HG02884 (cell line): Measurements from ENCODE around the gene CCDC8.
"Not testable (repeated sequence)": the region's sequence is repeated elsewhere in the genome, so short reads cannot be mapped to it uniquely, and the experiment has no call there.

Experiments
- ATAC-seq: cut with Tn5 transposase; IDR thresholded peaks from one replicate; pipeline ENCODE4 v1.9.1; 2021; ENCODE audit warnings: mild to moderate bottlenecking, moderate library complexity; ENCODE audit not compliant: unreplicated experiment

The CCDC8 gene

DNA sequence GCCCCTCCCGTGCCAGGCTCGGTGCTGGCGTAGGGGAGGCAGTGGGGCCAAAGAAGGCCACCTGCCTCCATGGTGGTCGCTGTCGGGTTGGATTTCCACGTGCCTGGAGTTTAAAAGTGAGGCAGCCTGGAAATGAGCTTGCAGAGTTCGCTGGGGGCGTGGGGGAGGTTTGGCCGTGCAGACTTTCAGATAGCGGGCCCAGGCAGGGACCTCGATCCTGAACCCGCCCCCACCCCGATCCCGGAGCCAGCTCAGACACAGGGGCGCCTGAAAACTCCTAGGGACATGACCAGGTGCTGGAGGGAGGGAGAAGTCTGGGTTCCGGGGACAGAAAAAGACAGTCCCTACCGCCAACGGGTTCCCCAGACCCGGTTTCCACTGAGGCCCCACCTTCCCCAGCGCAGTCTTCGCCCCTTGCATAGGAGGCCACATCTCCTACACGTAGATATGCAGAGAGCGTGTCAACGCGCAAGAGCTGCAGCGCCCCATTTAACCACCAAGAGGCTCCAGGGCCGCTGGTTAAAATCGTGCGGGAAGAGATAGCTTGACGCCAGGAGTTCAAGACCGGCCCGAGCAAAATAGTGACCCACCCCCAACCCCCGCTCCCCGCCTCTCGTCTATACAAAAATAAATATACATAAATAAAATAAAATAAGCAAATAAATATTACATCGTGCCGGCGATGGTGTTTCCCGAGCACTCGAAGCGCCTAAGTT, 8.5 kb downstream of the CCDC8 start:
- no peak for ATAC-seq

DNA sequence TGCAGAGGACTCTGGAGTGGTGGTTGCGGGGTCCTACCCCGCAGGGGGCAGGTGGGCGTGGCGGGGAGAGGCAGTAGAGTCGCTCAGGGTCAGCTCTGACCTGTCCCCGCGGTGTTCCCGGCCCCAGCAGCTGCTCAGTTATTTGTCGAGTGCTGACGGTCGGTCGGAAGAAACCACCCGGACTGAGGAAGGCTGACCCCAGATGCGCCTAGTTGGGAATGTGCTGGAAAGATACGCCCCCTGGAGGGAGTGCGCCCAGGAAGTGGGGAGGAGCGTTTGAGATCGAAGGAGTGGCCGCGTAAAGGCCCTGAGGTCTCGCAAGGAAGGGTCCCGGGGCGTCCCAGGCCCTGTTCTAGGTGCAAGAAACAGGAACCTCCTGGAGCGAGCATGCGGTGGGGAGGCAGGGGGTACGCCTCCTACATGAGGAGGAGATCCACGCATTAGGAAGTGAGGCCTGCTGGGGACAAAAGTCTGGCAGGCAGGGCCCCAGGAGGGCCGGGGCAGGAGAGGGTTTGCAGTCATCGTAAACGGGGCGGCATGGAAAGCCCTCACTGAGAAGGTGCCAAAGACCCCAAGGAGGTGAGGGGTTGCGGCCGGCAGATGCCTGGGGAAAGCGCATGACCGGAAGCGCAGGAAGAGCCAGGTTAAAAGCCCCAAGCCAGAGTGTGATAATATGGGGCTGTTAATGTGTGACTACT, 9.2 kb downstream of the CCDC8 start:
- no peak for ATAC-seq

DNA sequence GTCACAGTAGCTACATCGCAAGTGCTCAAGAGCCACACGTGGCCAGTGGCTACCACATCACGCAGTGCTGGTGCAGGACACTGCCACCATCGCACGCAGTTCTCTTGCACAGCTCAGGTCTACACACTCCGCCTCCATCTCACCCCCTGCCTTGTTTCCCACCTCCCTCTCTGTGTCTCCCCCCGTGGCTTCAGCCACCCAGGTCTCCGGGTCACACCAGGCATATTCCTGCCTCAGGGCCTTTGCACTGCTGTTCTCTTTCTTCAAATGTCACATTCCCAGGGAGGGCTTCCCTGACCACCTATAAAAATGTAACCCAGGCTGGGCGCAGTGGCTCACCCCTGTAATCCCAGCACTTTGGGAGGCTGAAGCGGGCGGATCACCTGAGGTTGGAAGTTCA, 10.6 kb downstream of the CCDC8 start:
- ATAC-seq: no peak

DNA sequence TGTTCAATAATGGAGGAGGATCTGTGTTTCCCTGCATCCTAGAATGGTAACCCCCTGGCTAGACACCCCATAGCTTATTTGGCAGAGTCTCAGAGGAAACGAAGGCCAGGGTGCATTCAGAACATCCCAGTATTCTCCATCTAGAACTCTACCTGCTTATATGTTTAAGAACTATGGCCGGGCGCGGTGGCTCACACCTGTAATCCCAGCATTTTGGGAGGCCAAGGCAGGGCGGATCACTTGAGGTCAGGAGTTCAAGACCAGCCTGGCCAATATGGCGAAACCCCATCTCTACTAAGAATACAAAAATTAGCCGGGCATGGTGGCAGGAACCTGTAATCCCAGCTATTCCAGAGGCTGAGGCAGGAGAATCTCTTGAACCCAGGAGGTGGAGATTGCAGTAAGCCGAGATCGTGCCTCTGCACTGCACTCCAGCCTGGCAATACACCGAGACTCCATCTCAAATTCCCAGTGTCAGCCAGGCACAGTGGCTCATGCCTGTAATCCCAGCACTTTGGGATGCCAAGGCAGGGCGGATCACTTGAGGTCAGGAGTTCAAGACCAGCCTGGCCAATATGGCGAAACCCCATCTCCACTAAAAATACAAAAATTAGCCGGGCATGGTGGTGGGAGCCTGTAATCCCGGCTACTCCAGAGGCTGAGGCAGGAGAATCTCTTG, 15.4 kb downstream of the CCDC8 start:
- ATAC-seq: not testable (repeated sequence)

DNA sequence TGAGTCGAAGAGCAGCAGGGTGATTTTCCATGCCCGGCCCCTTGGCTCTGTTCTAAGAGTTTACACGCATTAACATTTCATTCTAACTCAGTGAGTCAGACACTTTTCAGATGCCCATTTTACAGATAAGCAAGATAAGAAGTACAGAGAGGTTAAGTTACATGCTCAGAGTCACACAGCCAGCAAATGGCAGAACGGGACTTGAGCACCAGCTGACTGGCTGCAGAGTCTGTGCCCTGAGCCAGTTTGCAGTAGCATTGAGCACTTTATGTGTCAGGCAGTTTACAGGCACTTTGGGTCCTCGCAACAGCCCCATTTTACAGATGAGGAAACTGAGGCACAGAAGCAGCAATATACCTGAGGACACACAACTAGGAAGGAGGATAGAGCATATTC, 19.0 kb downstream of the CCDC8 start:
- no peak for ATAC-seq

DNA sequence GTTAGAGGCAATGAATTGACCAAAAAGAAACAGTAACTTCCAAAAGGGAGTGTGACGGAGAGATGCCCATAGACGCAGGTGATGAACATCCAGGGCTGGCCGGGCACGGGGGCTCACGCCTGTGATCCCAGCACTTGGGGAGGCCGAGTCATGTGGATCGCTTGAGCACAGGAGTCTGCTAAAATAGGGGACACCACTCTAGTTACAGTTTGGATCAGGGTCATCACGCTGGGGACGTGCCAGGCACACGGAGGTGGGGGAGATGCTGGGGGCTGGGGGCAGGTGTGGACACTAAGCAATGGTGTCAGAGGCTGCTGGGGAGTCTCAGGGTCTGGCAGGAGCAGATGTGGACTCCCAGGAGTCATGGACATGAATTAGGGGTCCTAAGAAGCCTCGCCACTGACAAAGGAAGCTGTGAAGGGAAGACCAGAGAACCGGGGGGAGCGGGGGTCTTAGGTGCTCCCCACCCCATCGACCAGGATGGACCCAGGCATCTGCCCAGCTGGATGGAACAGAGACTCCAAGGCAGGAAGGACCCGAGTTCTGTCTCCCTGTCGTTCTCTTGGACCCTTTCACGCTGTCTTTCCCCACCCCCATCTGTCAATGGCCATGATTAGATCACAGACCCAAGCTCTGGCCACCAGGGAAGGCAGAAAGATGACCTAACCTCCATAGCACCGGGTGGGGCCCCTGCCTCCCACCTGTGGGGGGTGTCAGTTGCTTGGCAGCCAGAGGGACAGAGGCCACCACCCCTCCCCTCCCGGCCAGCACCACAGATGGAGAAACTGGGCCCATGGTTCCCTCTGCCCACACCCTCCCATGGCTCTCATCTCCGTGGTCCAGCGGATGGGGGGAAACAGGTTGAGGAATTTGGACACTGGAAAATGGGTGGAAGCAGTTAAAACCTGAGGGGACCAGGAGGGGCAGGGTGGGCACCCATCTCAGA, 19.6 kb downstream of the CCDC8 start:
- ATAC-seq: no peak

DNA sequence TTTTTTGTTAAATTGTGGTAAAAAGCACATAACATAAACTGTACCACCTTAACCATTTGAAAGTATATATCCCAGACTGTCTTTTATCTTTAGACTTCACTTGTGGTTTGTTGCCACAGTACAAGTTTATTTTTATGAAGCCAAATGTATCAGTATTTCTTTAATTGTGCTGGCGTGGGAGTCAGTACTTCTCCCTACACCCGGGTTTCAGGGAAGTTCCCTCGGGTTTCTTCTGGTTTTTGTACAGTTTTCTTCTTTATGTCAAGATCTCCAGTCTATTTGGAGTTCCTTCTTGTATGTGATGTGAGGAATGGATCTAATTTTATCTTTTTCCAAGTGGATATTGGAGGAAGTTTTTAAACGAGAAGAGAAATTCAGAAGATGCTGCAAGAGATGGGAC, 20.5 kb downstream of the CCDC8 start:
- ATAC-seq: no peak

DNA sequence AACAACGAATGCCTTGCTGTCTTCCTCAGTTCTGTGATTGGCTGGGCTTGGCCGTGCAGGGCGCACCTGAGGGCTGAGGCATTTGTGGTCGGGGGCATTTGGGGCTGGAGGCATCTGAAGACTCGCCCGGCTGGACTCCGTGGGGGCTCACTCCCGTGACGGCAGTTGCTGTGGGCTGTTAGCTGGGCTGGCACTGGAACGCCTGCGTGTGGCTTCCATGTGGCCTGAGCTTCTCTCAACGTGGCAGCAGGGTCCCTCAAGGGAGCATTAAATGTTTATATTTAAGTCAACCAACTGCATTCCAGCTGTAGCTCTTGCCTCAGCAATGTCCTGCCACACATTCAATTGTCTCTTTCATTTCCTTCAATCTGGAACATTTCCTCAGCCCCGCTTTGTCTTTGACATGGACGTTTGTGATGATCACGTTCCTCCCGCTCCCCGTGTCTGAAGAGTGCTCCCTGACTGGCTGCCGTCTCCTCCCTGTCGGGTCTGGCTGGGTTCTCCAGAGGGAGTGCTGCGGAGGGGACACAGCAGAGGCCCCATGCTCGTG, 21.0 kb downstream of the CCDC8 start:
- no peak for ATAC-seq

DNA sequence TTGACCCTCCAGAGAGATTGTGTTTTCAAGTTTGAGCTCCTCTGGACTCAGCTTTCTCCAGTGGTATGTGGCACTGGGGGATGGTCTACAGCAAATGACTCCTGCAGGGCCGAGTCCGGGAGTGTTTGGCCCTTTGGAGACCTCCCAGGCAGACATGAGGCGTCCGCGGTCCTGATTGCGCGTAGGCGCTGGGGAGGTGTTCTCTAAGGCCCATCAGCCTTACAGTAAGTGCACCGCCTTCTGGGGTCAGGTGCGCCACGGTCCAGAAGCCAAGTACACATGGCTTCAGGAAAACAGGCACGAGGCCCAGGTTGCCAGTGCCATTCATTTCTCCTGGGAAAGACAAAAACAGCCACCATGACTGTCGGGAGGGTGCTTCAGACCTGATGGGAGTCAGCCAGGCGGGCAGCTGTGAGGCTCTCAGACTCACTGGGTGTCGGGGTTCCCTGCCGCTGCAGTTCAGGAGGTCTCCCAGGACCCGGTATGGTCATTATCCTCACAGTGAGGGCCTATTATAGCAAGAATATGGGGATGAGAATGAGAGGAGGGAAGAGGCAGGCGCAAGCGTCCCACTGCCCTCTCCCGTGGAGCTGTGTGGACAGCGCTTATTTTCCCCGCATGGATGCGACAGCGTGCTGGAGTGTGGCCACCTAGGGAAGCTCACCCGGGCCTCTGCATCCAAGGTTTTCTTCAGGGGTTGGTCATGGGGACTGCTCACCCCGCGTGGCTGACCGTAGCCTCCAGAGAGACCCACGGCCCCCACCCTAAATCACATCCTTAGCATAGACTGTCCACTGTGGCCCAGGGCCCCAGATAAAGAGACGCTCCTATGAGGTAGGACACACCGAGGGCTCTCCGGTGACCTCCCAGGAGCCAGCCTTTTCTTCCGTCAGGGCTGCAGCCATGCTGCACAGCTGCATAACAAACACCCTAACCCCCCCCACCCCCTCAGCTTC, 21.8 kb downstream of the CCDC8 start:
- ATAC-seq: no peak

DNA sequence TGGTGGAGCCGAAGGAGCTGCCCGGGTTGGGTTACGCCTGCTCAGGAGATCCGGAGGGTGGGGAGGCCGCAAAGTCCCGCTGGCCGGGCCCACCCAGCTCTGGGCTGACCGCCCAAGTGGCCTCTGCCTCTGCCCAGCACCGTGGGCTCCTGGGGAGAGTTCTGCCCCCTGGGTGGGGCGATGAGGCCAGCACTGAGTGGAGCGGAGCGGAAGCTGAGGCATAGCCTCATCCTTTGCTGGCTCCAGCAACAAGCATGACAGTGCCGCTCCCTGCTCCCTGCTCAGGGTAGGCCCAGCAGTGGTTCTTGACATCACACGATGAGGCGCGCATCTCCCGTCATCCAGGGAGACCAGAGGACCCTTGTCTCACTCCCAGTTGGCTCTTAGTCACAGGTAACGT, 22.5 kb downstream of the CCDC8 start:
- no peak for ATAC-seq

DNA sequence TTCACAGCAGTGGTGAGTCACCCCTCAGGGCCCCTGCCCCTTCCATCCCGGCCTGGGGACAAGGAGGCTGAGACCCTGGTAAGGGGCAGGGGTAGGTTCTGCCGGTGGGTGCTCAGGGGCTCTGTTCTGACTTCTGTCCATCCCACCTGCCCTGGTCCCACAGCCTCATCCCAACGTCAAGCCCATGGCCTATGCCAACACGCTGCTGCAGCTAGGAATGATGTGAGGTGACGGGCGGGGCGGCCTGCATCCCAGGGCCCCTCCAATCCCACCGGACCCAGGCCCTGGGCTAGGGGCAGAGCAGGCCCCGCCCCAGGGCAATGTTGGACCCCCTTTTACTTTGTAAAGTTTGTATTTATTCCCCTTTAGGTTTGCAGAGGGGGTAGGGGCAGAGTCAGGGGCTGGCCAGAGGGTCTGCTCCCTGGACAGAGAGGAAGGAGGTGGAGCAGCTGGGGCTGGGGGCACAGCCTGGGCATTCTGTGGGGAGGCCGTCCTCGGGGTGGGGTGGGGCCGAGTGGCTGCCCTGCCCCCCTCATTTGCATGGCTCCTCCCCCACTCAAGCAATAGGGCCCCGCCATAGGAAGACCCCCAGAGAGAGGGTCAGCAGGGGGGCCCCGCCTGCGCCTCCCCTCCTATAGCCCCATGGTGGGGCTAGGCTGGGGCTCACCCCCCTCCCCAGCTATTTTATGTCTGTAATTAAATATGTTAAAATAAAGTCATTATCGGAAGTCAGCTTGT, 23.1 kb downstream of the CCDC8 start:
- ATAC-seq: no peak

DNA sequence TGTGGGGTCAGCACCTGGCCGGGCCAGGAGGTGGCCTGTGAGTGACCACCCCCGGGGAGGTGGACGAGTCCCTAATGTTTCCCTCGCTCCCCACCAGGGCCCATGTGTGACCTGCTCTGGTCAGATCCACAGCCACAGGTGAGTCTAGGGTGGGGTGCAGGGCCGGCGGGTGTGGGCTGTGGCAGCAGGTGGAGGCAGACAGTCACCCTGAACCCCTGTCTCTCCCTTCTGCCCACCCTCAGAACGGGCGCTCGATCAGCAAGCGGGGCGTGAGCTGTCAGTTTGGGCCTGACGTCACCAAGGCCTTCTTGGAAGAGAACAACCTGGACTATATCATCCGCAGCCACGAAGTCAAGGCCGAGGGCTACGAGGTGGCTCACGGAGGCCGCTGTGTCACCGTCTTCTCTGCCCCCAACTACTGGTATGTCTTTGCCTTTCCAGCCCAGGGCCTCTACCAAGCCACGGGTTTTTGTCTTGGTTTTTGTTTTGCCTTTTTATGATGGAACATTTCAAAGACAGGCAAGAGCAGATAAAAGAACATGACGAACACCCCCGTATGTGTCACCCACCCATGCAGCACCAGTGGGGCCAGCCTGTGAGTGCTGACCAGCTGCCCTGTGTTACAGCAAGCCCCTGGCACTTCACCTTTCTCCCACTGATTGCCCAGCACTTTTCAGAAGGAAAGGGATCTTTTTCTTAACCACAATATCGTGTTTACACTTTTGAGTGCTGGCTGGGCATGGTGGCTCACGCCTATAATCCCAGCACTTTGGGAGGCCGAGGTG, 24.9 kb downstream of the CCDC8 start:
- no peak for ATAC-seq

DNA sequence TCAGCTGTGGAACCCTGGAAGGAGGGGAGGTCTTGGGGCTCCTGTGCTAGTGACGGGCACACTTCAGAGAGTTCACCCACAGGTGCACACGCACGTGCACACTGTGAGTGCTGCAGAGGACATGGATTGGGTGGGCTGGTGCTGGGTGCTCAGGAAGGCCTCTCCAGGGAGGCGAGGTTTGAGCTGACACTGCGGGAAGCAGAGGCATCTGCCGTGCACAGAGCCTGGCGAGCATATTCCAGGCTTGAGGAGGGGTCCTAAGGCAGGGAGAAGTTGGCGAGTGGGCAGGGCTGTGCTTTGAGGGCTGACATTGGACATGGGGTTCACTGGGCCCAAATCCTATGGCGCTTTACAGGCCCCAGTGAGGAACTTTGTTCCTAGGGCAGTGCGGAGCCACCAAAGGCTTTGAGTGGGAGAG, 25.6 kb downstream of the CCDC8 start:
- no peak for ATAC-seq

DNA sequence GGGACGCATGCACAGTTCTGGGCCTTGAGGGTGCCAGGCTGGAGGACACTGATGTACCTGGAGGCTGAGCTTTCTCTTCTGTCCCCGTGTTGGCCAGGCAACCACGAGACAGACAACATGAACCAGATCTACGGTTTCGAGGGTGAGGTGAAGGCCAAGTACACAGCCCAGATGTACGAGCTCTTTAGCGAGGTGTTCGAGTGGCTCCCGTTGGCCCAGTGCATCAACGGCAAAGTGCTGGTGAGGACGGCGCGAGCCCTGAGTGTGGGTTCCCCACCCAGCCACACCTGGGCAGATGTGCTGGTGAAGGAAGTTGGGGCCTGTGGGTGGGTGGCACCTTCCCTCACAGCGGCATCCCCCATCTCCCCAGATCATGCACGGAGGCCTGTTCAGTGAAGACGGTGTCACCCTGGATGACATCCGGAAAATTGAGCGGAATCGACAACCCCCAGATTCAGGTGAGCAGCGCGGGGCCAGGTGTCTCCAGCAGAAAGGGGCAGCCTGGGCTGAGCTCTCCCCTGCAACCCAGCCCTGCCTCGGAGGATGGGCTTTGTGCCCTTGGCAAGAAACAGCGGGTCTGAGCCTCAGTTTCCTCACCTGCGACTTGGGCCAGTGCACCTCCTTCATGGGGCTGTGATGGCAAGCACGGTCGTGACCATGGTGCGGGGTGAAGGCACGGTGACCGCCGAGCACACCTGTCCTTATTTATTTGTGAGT, 26.2 kb downstream of the CCDC8 start:
- ATAC-seq: no peak

DNA sequence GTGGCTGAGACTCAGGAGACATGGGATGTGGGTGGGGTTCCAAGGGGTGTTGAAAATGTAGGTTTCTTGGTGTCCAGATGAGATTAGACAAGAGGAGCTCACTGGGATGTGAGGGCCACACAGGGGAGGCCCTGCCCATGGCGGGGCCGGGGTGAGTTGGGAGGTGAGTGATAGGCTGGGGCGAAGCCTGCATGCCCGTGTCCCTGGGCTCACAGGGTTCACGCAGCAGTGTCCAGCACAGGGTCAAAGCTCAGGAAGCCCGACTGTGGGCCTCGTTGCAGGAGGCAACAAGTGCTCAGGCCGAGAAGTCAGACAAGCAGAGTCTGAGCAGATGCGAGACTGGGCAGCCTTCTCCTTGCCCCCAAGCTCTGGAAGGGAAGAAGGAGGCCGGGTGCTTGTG, 27.2 kb downstream of the CCDC8 start:
- ATAC-seq: no peak

DNA sequence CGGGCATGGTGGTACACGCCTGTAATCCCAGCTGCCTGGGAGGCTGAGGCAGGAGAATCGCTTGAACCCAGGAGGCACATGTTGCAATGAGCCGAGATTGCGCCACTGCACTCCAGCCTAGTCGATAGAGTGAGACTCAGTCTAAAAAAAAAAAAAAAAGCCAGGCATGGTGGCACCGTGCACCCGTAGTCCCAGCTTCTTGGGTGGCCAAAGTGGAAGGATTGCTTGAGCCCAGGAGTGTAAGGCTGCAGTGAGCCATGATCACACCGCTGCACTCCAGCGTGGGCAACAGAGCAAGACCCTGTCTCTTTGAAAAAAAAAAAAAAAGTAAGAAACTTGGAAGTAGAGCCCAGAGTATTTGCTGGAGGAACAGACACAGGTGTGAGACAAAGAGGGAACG, 27.7 kb downstream of the CCDC8 start:
- ATAC-seq: no peak

DNA sequence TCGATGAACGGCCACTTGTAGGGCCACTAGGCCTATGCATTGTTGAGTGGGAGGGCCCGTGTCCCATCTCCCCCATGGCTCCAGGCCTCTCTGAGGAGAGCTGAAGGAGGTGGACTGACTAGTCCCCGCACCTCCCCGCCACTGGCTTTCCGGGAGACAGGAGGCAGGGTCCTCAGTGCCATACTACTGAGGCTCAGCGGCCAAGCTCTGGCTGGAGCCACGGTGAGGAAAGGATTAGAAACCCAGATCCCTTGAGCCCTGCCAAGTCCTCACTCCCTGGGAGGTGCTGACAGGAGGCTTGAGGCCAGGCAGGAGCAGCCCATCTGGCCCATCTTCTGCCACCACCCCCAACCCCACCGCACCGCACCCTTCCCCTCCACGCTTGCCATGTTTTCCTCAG, 29.0 kb downstream of the CCDC8 start:
- ATAC-seq: no peak

DNA sequence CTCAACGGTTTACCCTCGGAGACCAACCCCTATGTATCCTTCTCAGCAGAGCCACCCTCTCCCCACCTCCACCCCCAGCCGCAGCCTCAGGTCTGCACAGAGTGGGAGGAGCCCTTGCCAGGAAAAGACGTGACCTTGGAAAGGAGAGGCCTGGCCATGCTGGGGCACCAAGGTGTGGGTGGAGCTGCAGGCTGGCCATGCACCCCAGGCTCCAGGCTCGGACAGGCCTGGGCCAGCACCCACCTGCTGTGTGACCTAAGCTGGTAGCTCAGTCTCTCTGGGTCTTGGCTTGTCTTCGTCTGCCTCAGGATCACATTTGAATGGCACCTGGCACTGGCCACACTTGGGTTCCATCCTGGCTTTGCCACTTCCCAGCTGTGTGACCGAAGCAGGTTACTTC, 29.5 kb downstream of the CCDC8 start:
- ATAC-seq: no peak
